Lower leg skin (tissue), 4 donors: ENCODE data around the gene IL22. TPM values are rescaled to one million over a fixed set of nuclear protein-coding genes. Genes with fewer than 3 reads are reported as not detected.

Experiments
- DNase-seq, 2 donors: peaks; one replicate each; pipeline ENCODE4 v3.0.0-alpha.2; 2019; ENCODE audit warnings: low spot score in 2 of 2
- H3K4me3 ChIP-seq: fragments of 200-600 bp; sonication (generic); 2 replicates; pipeline ENCODE4 v1.5.1; 2017; ENCODE audit warnings: mild to moderate bottlenecking, low read depth; ENCODE audit not compliant: poor library complexity, severe bottlenecking
- CTCF ChIP-seq, 3 donors: fragments of 450-650 bp; IDR thresholded peaks; one replicate each; pipeline ENCODE4 v1.5.1; 2016; ENCODE audit warnings: antibody characterized with exemption in 3 of 3, mild to moderate bottlenecking in 3 of 3, moderate library complexity in 2 of 3
- POLR2A ChIP-seq, 2 donors: fragments of 450-650 bp; IDR thresholded peaks; one replicate each; pipeline ENCODE4 v1.6.1; 2016 to 2017; ENCODE audit warnings: antibody characterized with exemption in 2 of 2, mild to moderate bottlenecking in 1 of 2, moderate library complexity in 1 of 2
- WGBS, 2 donors: methylation state at CpG; one replicate each; pipeline ENCODE4 v1.1.5; 2018; 5-methylcytosine and 5-hydroxymethylcytosine counted together
- intact Hi-C: fragments of 100-400 bp; cut with DNase I; formaldehyde crosslinking; loops from one replicate; pipeline ENCODE4 v1.15.0; 2023; ENCODE audit warnings: low total_unique reads
- total RNA-seq, 4 donors: library from RNA; depleted of rRNA; stranded (reverse); fragments of >200 nt; gene quantifications; one replicate each; pipeline ENCODE4 v1.1.0, GENCODE V29; 2016

Gene IL22
- total RNA-seq, 4 donors from 2014 or later: not detected

GRCh38 chr12:68236421-68237059 is 16.9 kb downstream of the IL22 start:
- DNase-seq: no peak

GRCh38 chr12:68235576-68235975 is 17.8 kb downstream of the IL22 start:
- intact Hi-C loops: no loop called here
- no peak for DNase-seq
- TF ChIP-seq POLR2A (IDR thresholded peaks at IDR 0.05): no peak
- TF ChIP-seq CTCF (IDR thresholded peaks at IDR 0.05): no peak
- 88% methylated on average over 2 of the region's 2 CpGs for WGBS, 2 donors
- no peak overlapping the region for H3K4me3 ChIP-seq

More at GRCh38 chr12:68236421-68237059, 16.9 kb downstream of the IL22 start:
- intact Hi-C loops: no loop called here
- H3K4me3 ChIP-seq: no peak overlapping the region
- no peak for TF ChIP-seq CTCF (IDR thresholded peaks at IDR 0.05)
- TF ChIP-seq POLR2A (IDR thresholded peaks at IDR 0.05): no peak
- WGBS, 2 donors: 69 to 72% methylated on average over 8 of the region's 8 CpGs

GRCh38 chr12:68234140-68234539 is 19.3 kb downstream of the IL22 start:
- 81 to 92% methylated on average over 2 of the region's 2 CpGs for WGBS, 2 donors
- intact Hi-C loops: no loop called here
- no peak for DNase-seq
- no peak overlapping the region for H3K4me3 ChIP-seq
- TF ChIP-seq POLR2A (IDR thresholded peaks at IDR 0.05) (no peak), CTCF (IDR thresholded peaks at IDR 0.05) (no peak)

GRCh38 chr12:68233498-68233897 is 19.9 kb downstream of the IL22 start:
- intact Hi-C loops: no loop called here
- 83 to 86% methylated on average over 5 of the region's 5 CpGs for WGBS, 2 donors
- TF ChIP-seq CTCF (IDR thresholded peaks at IDR 0.05): no peak
- no peak for TF ChIP-seq POLR2A (IDR thresholded peaks at IDR 0.05)
- no peak overlapping the region for H3K4me3 ChIP-seq
- DNase-seq: no peak

GRCh38 chr12:68231691-68232090 is 21.7 kb downstream of the IL22 start:
- H3K4me3 ChIP-seq: no peak overlapping the region
- intact Hi-C loops: no loop called here
- 20 to 21% methylated on average over 3 of the region's 3 CpGs for WGBS, 2 donors
- TF ChIP-seq POLR2A (IDR thresholded peaks at IDR 0.05): no peak
- no peak for DNase-seq

- intact Hi-C loops: no loop called here
- no peak for DNase-seq
- H3K4me3 ChIP-seq: no peak overlapping the region
- no peak for TF ChIP-seq POLR2A (IDR thresholded peaks at IDR 0.05)
- no peak for TF ChIP-seq CTCF (IDR thresholded peaks at IDR 0.05)
These were observed 22.2 kb downstream of the IL22 start for GRCh38 chr12:68231229-68231628.
